Liver (tissue), 9 donors: Measurements from ENCODE around the gene EBLN2. TPM values are rescaled to one million over a fixed set of nuclear protein-coding genes. Genes with fewer than 3 reads are reported as not detected.

Experiments
- DNase-seq: peaks from one replicate; pipeline ENCODE4 v3.0.0-alpha.2; 2017; ENCODE audit warnings: low spot score
- H3K27ac ChIP-seq, 2 donors: one replicate each; pipeline ENCODE4 v1.7.0; 2013; ENCODE audit warnings: inconsistent platforms in 2 of 2, low read length in 2 of 2, control low read depth in 1 of 2, low read depth in 1 of 2, mild to moderate bottlenecking in 1 of 2
- H3K27me3 ChIP-seq, 4 donors: one replicate each; pipeline versions ENCODE4 v1.6.1 to v1.7.0; 2013; ENCODE audit warnings: low read length in 3 of 4, inconsistent platforms in 1 of 4, mild to moderate bottlenecking in 1 of 4, moderate library complexity in 1 of 4; ENCODE audit not compliant: control insufficient read depth in 4 of 4, insufficient read depth in 4 of 4
- H3K36me3 ChIP-seq, 4 donors: one replicate each; pipeline versions ENCODE4 v1.6.1 to v1.7.0; 2013; ENCODE audit warnings: low read length in 3 of 4, mild to moderate bottlenecking in 3 of 4, low read depth in 1 of 4, moderate library complexity in 1 of 4; ENCODE audit not compliant: control insufficient read depth in 4 of 4, insufficient read depth in 3 of 4
- H3K4me1 ChIP-seq, 4 donors: one replicate each; pipeline versions ENCODE4 v1.6.1 to v1.7.0; 2013; ENCODE audit warnings: low read length in 3 of 4, mild to moderate bottlenecking in 3 of 4, moderate library complexity in 1 of 4; ENCODE audit not compliant: control insufficient read depth in 4 of 4, insufficient read depth in 4 of 4
- H3K4me3 ChIP-seq, 3 donors: one replicate each; pipeline versions ENCODE4 v1.6.1 to v1.7.0; 2013; ENCODE audit warnings: low read length in 3 of 3, control low read depth in 1 of 3, low read depth in 1 of 3, mild to moderate bottlenecking in 1 of 3
- H3K9ac ChIP-seq, 2 donors: one replicate each; pipeline ENCODE4 v1.7.0; 2013; ENCODE audit warnings: low read length in 2 of 2, mild to moderate bottlenecking in 2 of 2, moderate library complexity in 2 of 2, control low read depth in 1 of 2, low read depth in 1 of 2
- H3K9me3 ChIP-seq, 4 donors: one replicate each; pipeline versions ENCODE4 v1.6.1 to v1.7.0; 2013; ENCODE audit warnings: low read length in 3 of 4; ENCODE audit not compliant: control insufficient read depth in 4 of 4
- EGR1 ChIP-seq, 2 donors: IDR thresholded peaks; 2 replicates each; pipeline ENCODE4 v1.6.1; 2016 to 2018; ENCODE audit warnings: antibody characterized with exemption in 2 of 2, low read depth in 2 of 2
- FOXA1 ChIP-seq: IDR thresholded peaks from 2 replicates; pipeline ENCODE4 v1.6.1; 2016; ENCODE audit warnings: antibody characterized with exemption
- FOXA2 ChIP-seq: IDR thresholded peaks from 2 replicates; pipeline ENCODE4 v1.6.1; 2016; ENCODE audit warnings: antibody characterized with exemption
- GABPA ChIP-seq, 2 donors: IDR thresholded peaks in 1 of 2; conservative IDR thresholded peaks in 1 of 2; 2 replicates each; pipeline ENCODE4 v1.6.1; 2016; ENCODE audit warnings: antibody characterized with exemption in 2 of 2, mild to moderate bottlenecking in 1 of 2, moderate library complexity in 1 of 2
- HNF4A ChIP-seq, 2 donors: conservative IDR thresholded peaks; 2 replicates each; pipeline ENCODE4 v1.6.1; 2016; ENCODE audit warnings: antibody characterized with exemption in 2 of 2, mild to moderate bottlenecking in 2 of 2
- HNF4G ChIP-seq: IDR thresholded peaks from 2 replicates; pipeline ENCODE4 v1.6.1; 2016; ENCODE audit warnings: antibody characterized with exemption
- NR2F2 ChIP-seq: IDR thresholded peaks from 2 replicates; pipeline ENCODE4 v1.6.1; 2016; ENCODE audit warnings: antibody characterized with exemption
- RAD21 ChIP-seq, 2 donors: IDR thresholded peaks; 2 replicates each; pipeline ENCODE4 v1.6.1; 2016; ENCODE audit warnings: antibody characterized with exemption in 2 of 2, mild to moderate bottlenecking in 2 of 2
- RXRA ChIP-seq, 2 donors: IDR thresholded peaks; 2 replicates each; pipeline ENCODE4 v1.6.1; 2017 to 2018; ENCODE audit warnings: antibody characterized with exemption in 2 of 2, mild to moderate bottlenecking in 1 of 2
- SP1 ChIP-seq: IDR thresholded peaks from 2 replicates; pipeline ENCODE4 v1.6.1; 2018; ENCODE audit warnings: antibody characterized with exemption, mild to moderate bottlenecking
- YY1 ChIP-seq: IDR thresholded peaks from 2 replicates; pipeline ENCODE4 v1.6.1; 2016; ENCODE audit warnings: antibody characterized with exemption, mild to moderate bottlenecking
- WGBS: extraction: QIAGEN DNeasy Blood & Tissue Kit; methylation state at CpG from one replicate; pipeline ENCODE4 v1.1.7; 2013; 5-methylcytosine and 5-hydroxymethylcytosine counted together
- polyA plus RNA-seq, 2 donors: library from polyadenylated mRNA; stranded (reverse) in 1 of 2; unstranded in 1 of 2; fragments of 200-250 nt in 1 of 2; fragments of >200 nt in 1 of 2; fragmentation: Nextera tagmentation in 1 of 2; extraction: Ambion mirVana in 1 of 2; gene quantifications; one replicate each; pipeline versions ENCODE4 v1.2.1 to v1.2.3, GENCODE V29; 2013 to 2015
- total RNA-seq, 2 donors: library from RNA; depleted of rRNA; stranded (reverse); fragments of >200 nt; gene quantifications; one replicate each; pipeline ENCODE4 v1.2.3, GENCODE V29; 2014
- TF ChIP-seq, protein P1 (sequence below): fragments of 150-350 bp; IDR thresholded peaks from 2 replicates; pipeline ENCODE4 v1.5.1; 2017; ENCODE audit warnings: improper control_type of control experiment, low read depth, low read length; ENCODE audit not compliant: missing input control
- TF ChIP-seq, protein P2 (sequence below): IDR thresholded peaks from 2 replicates; pipeline ENCODE4 v1.6.1; 2016; ENCODE audit warnings: antibody characterized with exemption
- TF ChIP-seq, protein P3 (sequence below): IDR thresholded peaks from 2 replicates; pipeline ENCODE4 v1.6.1; 2016; ENCODE audit warnings: antibody characterized with exemption, mild to moderate bottlenecking
- donor health status: healthy.
- donor health status: healthy.
- donor health status: healthy.
- donor health status: healthy.
- donor health status: healthy.

EBLN2 gene
- total and polyA plus RNA-seq, 4 donors = 0.31 to 7.2 (median 2.0) TPM

DNA sequence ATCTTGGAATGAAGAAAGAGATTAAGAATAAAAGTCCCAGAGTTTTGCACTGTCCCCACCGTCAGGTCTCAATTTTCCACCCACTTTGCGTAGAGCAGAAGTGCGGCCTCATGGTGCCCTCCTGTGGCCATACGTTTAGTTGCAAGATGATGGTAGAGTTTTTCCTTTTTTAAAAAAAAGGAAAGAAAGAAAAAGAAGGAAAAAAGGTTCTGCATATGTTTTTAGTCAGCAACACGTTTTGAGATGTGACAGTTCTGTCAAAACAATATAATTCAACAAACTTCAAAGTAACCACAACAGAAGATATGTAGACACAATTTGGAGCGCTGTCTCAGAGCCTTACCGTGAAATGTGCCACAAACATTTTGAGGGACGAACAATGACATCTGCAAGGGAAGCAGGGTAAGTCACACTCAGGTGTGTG lies 24.6 kb downstream of the EBLN2 start:
- DNase-seq = peak; percentile 50
- WGBS = 27% methylated on average over 8 of the region's 8 CpGs
- H3K27me3 ChIP-seq = no peaks in the 10 kb centered on the region
- no peak overlapping the region for H3K4me3 ChIP-seq
- TF ChIP-seq RAD21 (IDR thresholded peaks at IDR 0.05) = peak; percentile 97 to 98
- TF ChIP-seq, protein P1, sequence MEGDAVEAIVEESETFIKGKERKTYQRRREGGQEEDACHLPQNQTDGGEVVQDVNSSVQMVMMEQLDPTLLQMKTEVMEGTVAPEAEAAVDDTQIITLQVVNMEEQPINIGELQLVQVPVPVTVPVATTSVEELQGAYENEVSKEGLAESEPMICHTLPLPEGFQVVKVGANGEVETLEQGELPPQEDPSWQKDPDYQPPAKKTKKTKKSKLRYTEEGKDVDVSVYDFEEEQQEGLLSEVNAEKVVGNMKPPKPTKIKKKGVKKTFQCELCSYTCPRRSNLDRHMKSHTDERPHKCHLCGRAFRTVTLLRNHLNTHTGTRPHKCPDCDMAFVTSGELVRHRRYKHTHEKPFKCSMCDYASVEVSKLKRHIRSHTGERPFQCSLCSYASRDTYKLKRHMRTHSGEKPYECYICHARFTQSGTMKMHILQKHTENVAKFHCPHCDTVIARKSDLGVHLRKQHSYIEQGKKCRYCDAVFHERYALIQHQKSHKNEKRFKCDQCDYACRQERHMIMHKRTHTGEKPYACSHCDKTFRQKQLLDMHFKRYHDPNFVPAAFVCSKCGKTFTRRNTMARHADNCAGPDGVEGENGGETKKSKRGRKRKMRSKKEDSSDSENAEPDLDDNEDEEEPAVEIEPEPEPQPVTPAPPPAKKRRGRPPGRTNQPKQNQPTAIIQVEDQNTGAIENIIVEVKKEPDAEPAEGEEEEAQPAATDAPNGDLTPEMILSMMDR = peak; percentile 82
- TF ChIP-seq GABPA (IDR thresholded peaks at IDR 0.05 in 1 of 2, conservative IDR thresholded peaks at IDR 0.05 in 1 of 2) = no peak
- H3K9me3 ChIP-seq = no peaks in the 10 kb centered on the region
- H3K27ac ChIP-seq = no peak overlapping the region
- no peaks in the 10 kb centered on the region for H3K4me1 ChIP-seq
- no peak overlapping the region for H3K9ac ChIP-seq
- H3K36me3 ChIP-seq = no peaks in the 10 kb centered on the region

DNA sequence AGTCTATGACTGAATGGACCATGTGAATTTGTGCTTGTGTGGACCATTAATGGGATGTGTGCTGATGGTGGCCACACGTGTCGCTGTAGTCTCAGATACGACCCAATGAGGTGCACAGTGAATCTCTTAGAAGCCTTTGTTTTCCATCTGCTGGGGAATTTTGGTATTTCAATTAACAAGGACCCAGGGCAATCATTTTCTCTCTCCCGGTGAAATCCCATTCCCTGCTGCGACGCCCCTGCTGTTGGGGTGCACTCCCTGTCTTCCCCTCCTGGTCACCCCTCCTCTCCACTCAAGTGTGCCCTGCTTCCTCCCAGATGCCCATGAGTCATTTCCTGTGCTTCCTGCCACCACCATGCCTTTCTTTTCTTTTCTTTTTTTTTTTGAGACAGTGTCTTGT lies 32.7 kb downstream of the EBLN2 start:
- DNase-seq = no peak
- WGBS = 80% methylated on average over 6 of the region's 6 CpGs
- no peaks in the 10 kb centered on the region for H3K4me1 ChIP-seq

More for the DNA sequence above, 32.7 kb downstream of the EBLN2 start:
- Histone ChIP-seq H3K36me3 (no peaks in the 10 kb centered on the region), H3K4me3 (no peak overlapping the region), H3K9me3 (peaks cover 0 to 5% (median 2%) of the 10 kb centered on the region in 4 donors), H3K9ac (no peak overlapping the region), H3K27ac (no peak overlapping the region), H3K27me3 (no peaks in the 10 kb centered on the region)
- TF ChIP-seq GABPA (IDR thresholded peaks at IDR 0.05 in 1 of 2, conservative IDR thresholded peaks at IDR 0.05 in 1 of 2) (no peak), SP1 (no peak), EGR1 (IDR thresholded peaks at IDR 0.05; ENCODE audit: low read depth in 2 of 2) (no peak), HNF4A (conservative IDR thresholded peaks at IDR 0.05) (no peak), HNF4G (no peak), NR2F2 (no peak), FOXA1 (no peak), RXRA (IDR thresholded peaks at IDR 0.05) (no peak), YY1 (no peak), FOXA2 (no peak)
- TF ChIP-seq, protein P2, sequence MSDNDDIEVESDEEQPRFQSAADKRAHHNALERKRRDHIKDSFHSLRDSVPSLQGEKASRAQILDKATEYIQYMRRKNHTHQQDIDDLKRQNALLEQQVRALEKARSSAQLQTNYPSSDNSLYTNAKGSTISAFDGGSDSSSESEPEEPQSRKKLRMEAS = no peak
- TF ChIP-seq, protein P1 = no peak
- TF ChIP-seq, protein P3, sequence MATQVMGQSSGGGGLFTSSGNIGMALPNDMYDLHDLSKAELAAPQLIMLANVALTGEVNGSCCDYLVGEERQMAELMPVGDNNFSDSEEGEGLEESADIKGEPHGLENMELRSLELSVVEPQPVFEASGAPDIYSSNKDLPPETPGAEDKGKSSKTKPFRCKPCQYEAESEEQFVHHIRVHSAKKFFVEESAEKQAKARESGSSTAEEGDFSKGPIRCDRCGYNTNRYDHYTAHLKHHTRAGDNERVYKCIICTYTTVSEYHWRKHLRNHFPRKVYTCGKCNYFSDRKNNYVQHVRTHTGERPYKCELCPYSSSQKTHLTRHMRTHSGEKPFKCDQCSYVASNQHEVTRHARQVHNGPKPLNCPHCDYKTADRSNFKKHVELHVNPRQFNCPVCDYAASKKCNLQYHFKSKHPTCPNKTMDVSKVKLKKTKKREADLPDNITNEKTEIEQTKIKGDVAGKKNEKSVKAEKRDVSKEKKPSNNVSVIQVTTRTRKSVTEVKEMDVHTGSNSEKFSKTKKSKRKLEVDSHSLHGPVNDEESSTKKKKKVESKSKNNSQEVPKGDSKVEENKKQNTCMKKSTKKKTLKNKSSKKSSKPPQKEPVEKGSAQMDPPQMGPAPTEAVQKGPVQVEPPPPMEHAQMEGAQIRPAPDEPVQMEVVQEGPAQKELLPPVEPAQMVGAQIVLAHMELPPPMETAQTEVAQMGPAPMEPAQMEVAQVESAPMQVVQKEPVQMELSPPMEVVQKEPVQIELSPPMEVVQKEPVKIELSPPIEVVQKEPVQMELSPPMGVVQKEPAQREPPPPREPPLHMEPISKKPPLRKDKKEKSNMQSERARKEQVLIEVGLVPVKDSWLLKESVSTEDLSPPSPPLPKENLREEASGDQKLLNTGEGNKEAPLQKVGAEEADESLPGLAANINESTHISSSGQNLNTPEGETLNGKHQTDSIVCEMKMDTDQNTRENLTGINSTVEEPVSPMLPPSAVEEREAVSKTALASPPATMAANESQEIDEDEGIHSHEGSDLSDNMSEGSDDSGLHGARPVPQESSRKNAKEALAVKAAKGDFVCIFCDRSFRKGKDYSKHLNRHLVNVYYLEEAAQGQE = no peak
